Measurements from ENCODE around the gene MIA. TPM values are rescaled to one million over a fixed set of nuclear protein-coding genes. Genes with fewer than 3 reads are reported as not detected.

Gene MIA
- total and polyA plus RNA-seq, 9 of the 15 experiments (the other 6 are each of a cell fraction or from before 2014, with no cell fraction given): 0.21 TPM; not detected in 8

GRCh38 chr19:40741527-40742390, 33.6 kb upstream of the MIA start (continued):
- TF ChIP-seq L3MBTL2 (IDR thresholded peaks at IDR 0.05) (0 out of 2 replicates have a peak, but pooled peaks have one; percentile 32), TCF3 (CRISPR knock-in tag; IDR thresholded peaks at IDR 0.05) (no peak), RFX5 (IDR thresholded peaks at IDR 0.05; ENCODE audit: low read depth, low read length) (no peak), HNRNPH1 (optimal IDR thresholded peaks at IDR 0.05; ENCODE audit: low read depth, low read length) (no peak), MYNN (IDR thresholded peaks at IDR 0.05) (no peak), MYNN (CRISPR knock-in tag; IDR thresholded peaks at IDR 0.05) (no peak), RAD51 (IDR thresholded peaks at IDR 0.05; ENCODE audit: borderline replicate concordance, low read depth) (peak; percentile 70), DIDO1 (tag; IDR thresholded peaks at IDR 0.05; ENCODE audit: low read depth) (no peak), CBX3 (IDR thresholded peaks at IDR 0.05; ENCODE audit: borderline replicate concordance in 1 of 2, low read length in 2 of 2) (no peak), NBN (IDR thresholded peaks at IDR 0.05; ENCODE audit: low read depth) (no peak), SRF (CRISPR knock-in tag; IDR thresholded peaks at IDR 0.05) (no peak), MLX (CRISPR knock-in tag; conservative IDR thresholded peaks at IDR 0.05) (no peak), ZZZ3 (IDR thresholded peaks at IDR 0.05) (no peak), MTA2 (IDR thresholded peaks at IDR 0.05; ENCODE audit: low read depth) (no peak), DPF2 (IDR thresholded peaks at IDR 0.05) (no peak), SIX5 (IDR thresholded peaks at IDR 0.05; ENCODE audit: borderline replicate concordance in 1 of 2, insufficient read depth in 1 of 2, low read depth in 1 of 2, low read length in 2 of 2) (no peak), BRF1 (IDR thresholded peaks at IDR 0.05; ENCODE audit: borderline replicate concordance, extremely low read depth, insufficient read length) (no peak), SUPT5H (IDR thresholded peaks at IDR 0.05) (no peak), ATF1 (CRISPR knock-in tag; IDR thresholded peaks at IDR 0.05) (no peak), ATF1 (tag; IDR thresholded peaks at IDR 0.05) (no peak), CEBPZ (IDR thresholded peaks at IDR 0.05; ENCODE audit: borderline replicate concordance, low read depth, low read length) (no peak), SAFB2 (IDR thresholded peaks at IDR 0.05; ENCODE audit: borderline replicate concordance, low read depth, low read length, severe bottlenecking) (no peak), HMBOX1 (IDR thresholded peaks at IDR 0.05) (no peak), CEBPB (tag; IDR thresholded peaks at IDR 0.05) (no peak), TEAD4 (IDR thresholded peaks at IDR 0.05; ENCODE audit: low read length) (no peak), TEAD4 (CRISPR knock-in tag; IDR thresholded peaks at IDR 0.05; ENCODE audit: borderline replicate concordance) (no peak)

Measured in K562 (cell line).